ENCODE results near the gene GRM4.

Gene GRM4

DNA sequence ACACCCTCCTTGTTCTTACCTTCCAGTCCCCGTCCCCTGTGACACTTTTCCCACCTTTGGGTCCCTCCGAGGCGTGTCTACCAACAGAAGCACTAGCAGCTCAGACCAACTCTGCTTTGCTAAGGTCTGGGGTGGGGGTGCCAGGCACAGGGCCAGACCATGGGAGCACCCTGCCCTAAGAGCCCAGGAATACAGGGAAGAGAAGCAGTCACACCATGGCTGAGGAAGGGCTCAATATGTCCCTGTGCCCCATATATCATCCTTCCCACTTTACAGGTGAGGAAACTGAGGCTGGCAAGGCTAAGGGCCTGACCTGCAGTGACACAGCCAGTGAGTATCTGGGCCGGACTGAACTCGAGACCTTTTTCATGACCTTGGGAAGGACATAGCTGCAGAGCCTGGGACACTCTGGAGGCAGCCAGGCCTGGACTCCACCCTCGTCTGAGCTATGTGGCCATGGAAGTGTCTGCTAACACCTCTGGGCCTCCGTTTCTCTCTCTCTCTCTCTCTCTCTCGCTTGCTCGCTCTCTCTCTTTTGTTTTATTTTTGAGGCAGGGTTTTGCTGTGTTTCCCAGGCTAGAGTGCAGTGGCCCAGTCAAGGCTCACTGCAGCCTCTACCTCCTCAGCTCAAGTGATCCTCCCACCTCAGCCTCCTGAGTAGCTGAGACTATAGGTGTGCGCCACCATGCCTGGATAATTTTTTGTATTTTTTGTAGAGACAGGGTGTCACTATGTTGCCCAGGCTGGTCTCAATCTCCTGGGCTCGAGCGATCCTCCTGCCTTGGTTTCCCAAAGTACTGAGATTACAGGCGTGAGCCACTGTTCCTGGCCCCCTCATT is 156.7 kb downstream of the GRM4 start:
- Histone ChIP-seq H3K9me3 (ENCODE audit: severe bottlenecking) (peaks cover 3% of the 10 kb centered on the region), H3K27me3 (ENCODE audit: insufficient read depth, low read depth, severe bottlenecking) (no peaks in the 10 kb centered on the region), H3K36me3 (no peaks in the 10 kb centered on the region), H3K27ac (peak overlapping the region; percentile 66), H3K4me3 (ENCODE audit: low read depth, low read length) (no peak overlapping the region)
- peak; percentile 9 for DNase-seq
- TF ChIP-seq, protein P1, sequence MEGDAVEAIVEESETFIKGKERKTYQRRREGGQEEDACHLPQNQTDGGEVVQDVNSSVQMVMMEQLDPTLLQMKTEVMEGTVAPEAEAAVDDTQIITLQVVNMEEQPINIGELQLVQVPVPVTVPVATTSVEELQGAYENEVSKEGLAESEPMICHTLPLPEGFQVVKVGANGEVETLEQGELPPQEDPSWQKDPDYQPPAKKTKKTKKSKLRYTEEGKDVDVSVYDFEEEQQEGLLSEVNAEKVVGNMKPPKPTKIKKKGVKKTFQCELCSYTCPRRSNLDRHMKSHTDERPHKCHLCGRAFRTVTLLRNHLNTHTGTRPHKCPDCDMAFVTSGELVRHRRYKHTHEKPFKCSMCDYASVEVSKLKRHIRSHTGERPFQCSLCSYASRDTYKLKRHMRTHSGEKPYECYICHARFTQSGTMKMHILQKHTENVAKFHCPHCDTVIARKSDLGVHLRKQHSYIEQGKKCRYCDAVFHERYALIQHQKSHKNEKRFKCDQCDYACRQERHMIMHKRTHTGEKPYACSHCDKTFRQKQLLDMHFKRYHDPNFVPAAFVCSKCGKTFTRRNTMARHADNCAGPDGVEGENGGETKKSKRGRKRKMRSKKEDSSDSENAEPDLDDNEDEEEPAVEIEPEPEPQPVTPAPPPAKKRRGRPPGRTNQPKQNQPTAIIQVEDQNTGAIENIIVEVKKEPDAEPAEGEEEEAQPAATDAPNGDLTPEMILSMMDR (IDR thresholded peaks at IDR 0.05; ENCODE audit: low read depth, low read length): no peak

DNA sequence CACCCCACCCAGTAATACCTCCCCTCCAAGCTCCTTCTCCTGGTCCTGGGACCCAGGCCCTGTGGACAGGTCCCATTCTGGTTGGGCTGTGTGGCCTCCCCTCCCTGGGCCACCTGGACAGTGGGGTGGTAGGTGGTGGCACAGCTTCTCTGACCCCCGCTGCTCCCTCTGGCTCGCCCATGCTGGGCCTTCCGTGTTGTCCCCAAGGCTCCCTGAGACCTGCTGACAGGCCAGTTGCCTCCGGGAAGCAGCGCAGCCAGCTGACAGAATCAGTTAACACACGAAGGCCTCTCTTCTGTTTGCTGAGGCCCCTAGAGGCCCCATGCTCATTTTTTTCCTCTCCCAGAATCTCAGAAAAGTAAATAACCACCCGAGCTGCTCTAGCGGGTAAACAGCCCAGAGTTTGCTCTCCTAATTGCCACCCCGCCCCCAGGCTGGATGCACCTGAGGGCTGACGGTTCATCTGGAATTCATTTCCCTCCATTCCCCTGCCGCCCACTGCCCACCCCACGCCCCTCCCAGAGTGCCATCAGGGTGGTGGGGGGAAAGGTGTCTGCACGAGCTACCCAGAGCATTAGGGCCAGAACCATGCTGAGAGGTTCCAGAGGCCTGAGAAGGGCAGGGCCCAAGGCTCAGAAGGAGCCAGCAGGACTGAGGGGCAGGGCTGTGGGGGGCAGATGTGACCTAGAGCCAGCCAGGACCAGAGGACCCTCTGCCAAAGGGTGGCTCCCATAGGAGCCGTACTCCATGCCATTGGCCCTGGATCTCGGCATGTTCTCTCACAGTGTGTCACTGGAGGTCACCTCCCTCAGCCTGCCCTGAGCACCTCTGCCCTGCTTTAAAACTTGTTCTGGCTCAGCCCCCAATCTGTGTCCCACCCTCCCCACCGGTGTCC is 157.5 kb downstream of the GRM4 start:
- Histone ChIP-seq H3K27ac (peak overlapping the region; percentile 30), H3K36me3 (no peaks in the 10 kb centered on the region), H3K4me3 (ENCODE audit: low read depth, low read length) (no peak overlapping the region), H3K27me3 (ENCODE audit: insufficient read depth, low read depth, severe bottlenecking) (no peaks in the 10 kb centered on the region), H3K9me3 (ENCODE audit: severe bottlenecking) (peaks cover 3% of the 10 kb centered on the region)
- TF ChIP-seq, protein P1 (IDR thresholded peaks at IDR 0.05; ENCODE audit: low read depth, low read length): no peak
- DNase-seq: peak; percentile 58

DNA sequence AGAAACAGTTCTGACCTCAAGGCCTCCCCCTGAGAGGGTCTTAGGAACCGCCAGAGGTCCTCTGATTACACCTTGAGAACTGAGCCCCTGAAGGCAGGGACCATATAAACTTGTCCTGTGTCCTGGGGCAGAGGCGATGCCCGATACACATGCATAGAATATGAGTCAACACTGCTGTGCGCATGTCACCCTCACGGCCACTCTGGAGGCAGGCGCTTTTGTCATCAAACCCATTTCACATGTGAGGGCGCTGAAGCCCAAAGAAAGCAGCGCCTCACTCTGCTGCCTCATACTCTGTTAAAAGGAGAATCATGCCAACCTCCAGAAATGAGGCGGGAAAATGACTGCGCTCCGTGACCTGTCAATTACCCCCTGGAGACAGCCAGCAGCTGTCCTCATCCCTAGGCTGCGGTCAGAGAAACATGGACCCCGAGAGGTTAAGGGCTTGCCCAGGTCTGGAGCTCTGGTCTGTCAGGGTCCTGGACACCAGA is 158.3 kb downstream of the GRM4 start:
- H3K4me3 ChIP-seq (ENCODE audit: low read depth, low read length): no peak overlapping the region
- H3K36me3 ChIP-seq: no peaks in the 10 kb centered on the region
- H3K27me3 ChIP-seq (ENCODE audit: insufficient read depth, low read depth, severe bottlenecking): no peaks in the 10 kb centered on the region
- peaks cover 3% of the 10 kb centered on the region for H3K9me3 ChIP-seq (ENCODE audit: severe bottlenecking)
- H3K27ac ChIP-seq: no peak overlapping the region
- DNase-seq: peak; percentile 23
- TF ChIP-seq, protein P1 (IDR thresholded peaks at IDR 0.05; ENCODE audit: low read depth, low read length): no peak

DNA sequence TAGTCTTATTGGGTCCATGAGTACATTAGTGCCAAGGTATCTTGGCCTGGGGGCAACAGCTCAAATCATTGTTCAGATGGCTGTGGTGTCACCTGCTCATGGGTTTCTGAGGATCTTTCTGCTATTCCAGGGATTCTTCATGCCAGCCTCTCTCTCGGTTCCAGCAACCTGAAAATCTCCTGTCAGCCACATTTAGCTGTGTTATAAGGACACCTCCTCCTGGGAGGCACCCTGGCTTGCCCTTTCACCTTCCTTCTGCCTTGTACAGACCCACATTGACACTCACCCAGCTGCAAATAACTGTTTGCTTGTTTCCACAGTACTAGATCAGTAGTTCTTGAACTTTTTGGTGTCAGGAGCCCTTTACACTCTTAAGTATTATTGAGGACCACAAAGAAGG is 159.9 kb downstream of the GRM4 start:
- Histone ChIP-seq H3K27me3 (ENCODE audit: insufficient read depth, low read depth, severe bottlenecking) (no peaks in the 10 kb centered on the region), H3K4me3 (ENCODE audit: low read depth, low read length) (no peak overlapping the region), H3K36me3 (no peaks in the 10 kb centered on the region), H3K27ac (peak overlapping the region; percentile 95; the same call in 1 of the 2 replicates), H3K9me3 (ENCODE audit: severe bottlenecking) (peaks cover 3% of the 10 kb centered on the region)
- no peak for DNase-seq
- TF ChIP-seq, protein P1 (IDR thresholded peaks at IDR 0.05; ENCODE audit: low read depth, low read length): no peak

DNA sequence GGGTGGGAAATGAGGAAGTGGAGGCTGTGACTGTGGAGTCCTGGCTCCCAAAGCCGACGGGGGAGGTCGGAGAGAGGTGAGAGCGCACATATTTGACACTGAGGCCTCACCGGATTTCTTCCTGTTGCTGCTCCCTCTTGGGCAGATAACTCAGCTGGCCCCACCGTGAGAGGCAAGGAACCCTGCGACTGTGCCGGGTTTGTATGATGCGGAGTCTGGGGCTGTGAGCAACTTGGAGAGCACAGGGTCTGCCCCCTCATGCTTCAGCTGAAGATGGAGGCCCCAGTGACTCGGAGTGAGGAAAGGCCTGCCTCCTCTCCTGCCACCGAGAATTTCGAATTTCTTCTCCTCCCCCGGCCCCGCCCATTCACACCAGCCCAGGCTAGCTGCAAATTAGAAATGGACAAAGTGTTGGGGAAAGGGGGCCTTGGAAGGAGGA is 160.6 kb downstream of the GRM4 start:
- H3K27ac ChIP-seq: peak overlapping the region; percentile 95
- no peak overlapping the region for H3K4me3 ChIP-seq (ENCODE audit: low read depth, low read length)
- DNase-seq: no peak
- peaks cover 3% of the 10 kb centered on the region for H3K9me3 ChIP-seq (ENCODE audit: severe bottlenecking)
- no peaks in the 10 kb centered on the region for H3K36me3 ChIP-seq
- TF ChIP-seq, protein P1 (IDR thresholded peaks at IDR 0.05; ENCODE audit: low read depth, low read length): no peak
- H3K27me3 ChIP-seq (ENCODE audit: insufficient read depth, low read depth, severe bottlenecking): no peaks in the 10 kb centered on the region
